Measurements from ENCODE around the gene TMSB15B.

GRCh38 chrX:104008831-104009230, 46.4 kb downstream of the TMSB15B start:
- TF ChIP-seq CTCF (conservative IDR thresholded peaks at IDR 0.05; ENCODE audit: low read length), result no peak
- TF ChIP-seq EZH2phosphoT487 (IDR thresholded peaks at IDR 0.05; ENCODE audit: borderline replicate concordance, low read depth, low read length), result no peak

Data from OCI-LY7 (cell line).